ENCODE measurements around the gene DNAJC6.
"Not testable (repeated sequence)": the region's sequence is repeated elsewhere in the genome, so short reads cannot be mapped to it uniquely, and the experiment has no call there.

The DNAJC6 gene

DNA sequence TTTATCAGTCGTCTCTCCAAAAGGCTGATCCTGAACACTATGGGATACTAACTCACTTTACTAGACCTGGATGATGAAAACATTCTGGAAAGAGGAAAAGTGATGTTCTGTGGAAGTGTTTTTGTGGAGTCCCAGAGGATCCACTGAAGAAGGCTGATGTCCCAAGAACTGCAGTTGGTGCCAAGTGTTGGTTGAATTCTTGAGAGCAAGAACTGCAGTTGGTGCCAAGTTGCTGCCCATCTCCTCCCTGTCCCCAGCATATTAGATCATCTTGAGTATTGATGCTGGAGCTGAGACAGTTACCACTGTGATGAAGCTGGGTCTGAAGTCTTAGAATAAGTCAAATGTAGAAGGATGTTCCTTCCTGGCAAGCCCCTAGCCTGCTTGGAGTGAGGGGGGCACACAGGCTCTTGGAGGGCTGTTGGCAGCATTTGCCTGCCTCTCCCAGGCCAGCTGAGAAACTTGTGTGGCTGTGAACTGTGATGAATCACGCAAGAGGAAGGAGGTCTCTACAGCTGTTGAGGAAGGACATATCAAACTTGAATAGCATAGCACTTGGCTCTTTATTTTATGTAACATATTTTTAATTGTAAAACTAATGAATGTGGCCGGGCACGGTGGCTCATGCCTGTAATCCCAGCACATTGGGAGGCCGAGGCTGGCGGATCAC, 48.1 kb downstream of the DNAJC6 start:
- DNase-seq (ENCODE audit: low read depth in 2 of 2): no peak

DNA sequence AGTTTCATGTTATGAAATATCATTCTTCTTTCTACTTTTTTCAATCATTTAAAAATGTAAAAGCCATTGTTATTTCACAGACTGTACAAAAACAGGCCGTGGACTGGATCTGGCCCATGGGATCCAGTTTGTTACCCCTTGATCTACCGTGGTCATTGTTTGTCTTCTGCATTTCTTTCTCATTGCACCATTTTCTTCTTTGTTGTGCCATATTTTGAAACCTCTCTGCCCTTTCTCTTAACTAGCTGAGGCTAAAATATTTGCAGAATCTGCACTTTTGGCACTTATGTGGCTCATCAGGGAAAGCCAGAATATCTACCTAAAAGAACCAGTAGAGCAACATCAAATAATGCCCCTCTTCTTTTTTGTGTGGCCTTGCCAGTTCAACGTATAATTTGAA, 50.5 kb downstream of the DNAJC6 start:
- DNase-seq (ENCODE audit: low read depth in 2 of 2): no peak

DNA sequence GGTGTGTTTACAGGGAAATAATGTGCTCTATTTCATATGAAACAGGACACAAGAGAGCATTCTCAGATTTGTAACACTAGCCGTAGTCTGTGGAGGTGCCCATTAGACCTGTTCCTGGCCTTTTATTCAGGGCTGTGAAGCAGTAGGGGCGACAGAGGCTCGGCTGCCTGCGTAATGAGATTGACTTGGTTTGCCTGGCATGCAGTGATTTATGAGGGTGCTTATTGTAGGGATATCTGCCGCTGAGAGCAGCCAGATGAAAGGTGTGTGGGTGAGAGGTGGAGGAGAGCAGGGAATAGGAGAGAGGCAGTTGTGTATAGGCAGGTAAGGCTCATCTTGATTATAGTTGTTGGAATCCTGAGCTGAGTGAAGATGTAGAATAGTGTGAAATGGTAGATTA, 51.3 kb downstream of the DNAJC6 start:
- DNase-seq (ENCODE audit: low read depth in 2 of 2): no peak

DNA sequence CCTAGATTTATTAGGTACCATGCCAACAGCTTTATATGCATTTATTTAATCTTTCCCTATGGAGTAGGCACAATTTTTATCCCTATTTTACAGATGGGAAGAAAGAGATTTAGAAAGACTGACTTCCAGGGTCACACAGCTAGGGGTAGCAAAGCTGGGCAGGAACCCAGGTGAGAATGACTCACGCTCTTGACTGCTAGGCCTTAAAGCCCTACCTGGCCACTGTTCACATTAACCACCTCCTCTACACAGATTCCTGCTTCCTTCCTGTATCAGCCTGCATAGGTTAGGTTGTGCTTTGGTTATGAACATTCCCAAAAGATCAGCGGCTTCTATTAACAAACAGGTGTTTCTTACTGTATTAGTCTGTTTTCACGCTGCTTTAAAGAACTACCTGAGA, 53.2 kb downstream of the DNAJC6 start:
- no peak for DNase-seq (ENCODE audit: low read depth in 2 of 2)

DNA sequence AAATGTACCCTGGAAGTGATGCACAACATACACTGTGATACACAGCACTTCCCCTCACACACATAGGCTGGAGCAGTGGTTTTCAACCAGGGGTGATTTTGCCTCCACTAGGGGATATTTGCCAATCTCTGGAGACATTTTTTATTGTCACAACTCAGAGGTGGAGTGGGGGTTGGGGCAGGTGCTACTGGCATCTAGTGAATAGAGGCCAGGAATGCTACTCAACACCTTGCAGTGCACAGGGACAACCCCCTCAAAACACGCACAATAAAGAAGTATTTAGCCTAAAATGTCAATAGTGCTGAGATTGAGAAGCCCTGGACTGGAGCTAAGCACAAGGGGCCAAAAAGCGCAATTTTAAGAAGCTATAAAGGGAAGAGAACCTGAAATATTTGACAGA, 54.1 kb downstream of the DNAJC6 start:
- no peak for DNase-seq (ENCODE audit: low read depth in 2 of 2)

DNA sequence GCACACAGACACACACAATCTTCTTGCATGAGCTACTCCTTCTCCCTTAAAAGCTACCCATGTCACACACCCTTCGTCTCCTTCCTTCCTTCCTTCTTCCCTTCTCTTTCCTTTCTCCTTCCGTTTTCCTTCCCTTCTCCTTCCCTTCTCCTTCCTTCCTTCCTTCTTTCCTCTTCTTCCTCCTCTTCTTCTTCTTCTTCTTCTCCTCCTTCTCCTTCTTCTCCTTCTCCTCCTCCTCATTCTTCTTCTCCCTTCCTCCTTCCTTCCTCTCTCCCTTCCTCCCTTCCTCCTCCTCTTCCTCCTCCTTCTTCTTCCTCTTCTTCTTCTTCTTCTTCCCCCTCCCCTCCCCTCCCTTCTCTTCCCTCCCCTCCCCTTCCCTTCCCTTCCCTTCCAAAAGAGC, 59.1 kb downstream of the DNAJC6 start:
- no peak for DNase-seq (ENCODE audit: low read depth in 2 of 2)

DNA sequence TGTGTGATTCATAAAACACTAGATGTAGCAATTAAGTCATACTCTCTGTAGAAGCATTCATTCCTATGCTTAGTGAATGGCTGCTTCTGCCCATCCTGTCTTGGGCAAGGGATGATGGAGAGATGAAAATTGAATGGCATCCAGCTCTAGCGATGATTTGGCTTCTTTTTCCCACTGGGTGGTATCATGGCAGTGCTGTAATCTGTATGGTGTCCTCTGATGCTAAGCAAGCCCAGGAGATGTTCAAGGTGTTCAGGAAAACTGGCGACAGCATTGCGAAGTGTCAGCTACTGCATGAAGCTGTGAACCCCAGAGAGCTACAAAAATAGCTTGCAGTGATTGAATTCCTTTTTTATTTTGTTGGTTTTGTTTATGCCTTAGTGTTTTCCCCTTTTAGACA, 62.2 kb downstream of the DNAJC6 start:
- no peak for DNase-seq (ENCODE audit: low read depth in 2 of 2)

DNA sequence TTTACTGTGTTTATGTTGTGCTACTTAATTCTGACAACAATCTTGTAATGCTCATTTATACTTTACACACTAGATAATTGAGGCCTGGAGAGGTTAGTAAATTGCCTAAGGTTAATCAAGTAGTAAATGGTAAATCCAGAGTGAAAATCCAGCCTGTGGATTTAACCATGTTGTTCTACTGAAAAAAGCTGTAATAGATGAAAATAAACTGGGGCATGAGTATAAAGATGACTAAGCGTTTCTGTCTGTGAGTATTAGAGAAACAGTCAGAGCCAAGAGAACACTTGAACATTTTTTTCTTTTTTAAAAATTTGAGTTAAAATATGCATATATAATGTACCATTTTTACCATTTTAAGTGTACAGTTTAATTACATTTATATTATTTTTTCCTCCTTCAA, 63.2 kb downstream of the DNAJC6 start:
- DNase-seq (ENCODE audit: low read depth in 2 of 2): no peak

DNA sequence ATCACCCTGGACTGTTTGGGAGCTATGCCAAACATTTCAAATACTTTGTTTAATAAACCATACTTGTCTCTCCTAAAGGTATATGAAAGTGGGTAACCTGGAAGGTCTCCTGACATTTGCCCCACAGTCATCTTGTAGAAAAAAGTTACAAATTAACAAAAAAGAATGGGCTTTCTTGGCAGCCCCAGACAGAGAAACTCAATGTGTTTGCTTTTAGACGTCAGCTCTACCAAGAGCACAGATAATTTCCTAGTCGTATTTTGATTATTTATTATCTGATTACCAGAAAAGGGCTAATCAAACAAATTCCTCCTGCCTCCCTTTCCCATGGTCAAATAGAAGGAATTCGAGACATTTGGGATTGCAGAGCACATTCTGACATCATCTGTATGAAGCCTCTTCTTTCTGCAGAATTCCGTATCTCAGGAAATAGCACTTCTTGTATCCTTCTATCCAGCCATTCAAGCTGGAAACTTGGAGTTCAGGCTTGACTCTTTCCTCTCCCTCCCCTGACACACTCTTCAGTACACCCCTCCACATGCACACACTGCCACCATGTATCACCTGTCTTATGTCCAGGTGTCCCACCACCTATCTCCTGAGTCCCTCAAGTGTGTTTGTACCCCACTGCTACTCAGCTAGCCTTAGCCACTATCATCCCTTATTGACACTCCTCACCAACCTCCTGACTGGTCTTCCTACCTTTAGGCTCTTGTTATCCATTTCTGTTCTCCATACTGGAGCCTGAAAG, 68.3 kb downstream of the DNAJC6 start:
- no peak for DNase-seq (ENCODE audit: low read depth in 2 of 2)

DNA sequence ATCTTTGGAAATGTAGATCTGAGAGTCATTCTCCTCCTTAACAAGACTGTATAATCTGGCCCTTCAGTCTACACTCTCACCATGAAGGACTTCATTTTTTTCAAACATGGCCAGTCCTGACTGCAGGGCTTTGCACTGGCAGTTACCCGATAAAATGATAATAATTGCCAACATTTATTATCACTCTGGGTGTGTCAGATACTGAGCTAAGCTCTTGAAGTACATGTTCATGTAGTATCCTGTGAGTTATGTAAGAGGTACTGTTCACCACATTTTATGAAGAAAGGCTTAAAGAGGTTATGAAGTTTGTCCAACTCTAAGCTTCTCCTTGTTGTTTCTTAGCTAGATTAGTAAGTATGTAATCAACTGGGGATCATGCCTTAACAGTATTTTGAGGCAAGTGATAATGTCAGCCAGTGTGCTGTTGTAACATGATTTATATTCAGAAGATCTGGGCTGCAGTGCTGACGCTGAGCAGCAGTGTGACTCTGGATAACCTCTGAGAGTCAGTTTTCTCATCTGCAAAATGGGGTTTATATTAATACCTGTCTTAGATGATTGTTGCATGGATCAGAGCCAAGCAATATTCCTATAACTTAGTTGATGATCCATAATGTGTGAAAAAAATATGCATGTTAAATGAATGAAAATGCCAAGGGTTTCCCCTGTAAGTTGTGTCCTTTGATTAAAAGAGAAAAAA, 69.1 kb downstream of the DNAJC6 start:
- DNase-seq (ENCODE audit: low read depth in 2 of 2): no peak

DNA sequence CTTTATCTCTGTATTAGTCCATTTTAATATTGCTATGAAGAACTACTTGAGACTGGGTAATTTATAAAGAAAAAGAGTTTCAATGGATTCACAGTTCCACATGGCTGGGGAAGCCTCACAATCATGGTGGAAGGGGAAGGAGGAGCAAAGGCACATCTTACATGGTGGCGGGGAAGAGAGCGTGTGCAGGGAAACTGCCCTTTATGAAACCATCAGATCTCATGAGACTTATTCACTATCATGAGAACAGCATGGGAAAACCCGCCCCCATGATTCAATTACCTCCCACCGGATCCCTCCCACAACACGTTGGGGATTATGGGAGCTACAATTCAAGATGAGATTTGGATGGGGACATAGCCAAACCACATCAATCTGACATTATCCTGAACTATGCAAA, 75.1 kb downstream of the DNAJC6 start:
- not testable (repeated sequence) for DNase-seq (ENCODE audit: low read depth in 2 of 2)

DNA sequence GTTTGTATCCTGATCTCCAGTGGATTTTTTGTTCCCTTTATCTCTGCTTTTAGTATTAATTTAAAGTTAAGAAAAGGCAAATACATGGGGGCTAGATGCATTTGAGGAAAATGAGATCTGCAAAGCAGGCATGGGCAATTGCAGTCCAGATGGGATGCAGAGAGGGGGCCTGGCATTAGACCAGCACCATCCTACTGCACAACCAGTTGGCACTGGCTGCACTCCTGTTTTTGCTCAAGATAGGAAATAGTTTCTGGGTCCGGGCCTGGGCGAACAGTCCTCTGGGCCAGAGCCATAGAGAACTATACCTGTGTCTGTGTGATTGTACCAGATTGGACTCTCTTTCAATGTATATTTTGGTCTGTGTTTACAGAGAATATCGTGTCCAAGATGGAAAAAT, 77.1 kb downstream of the DNAJC6 start:
- no peak for DNase-seq (ENCODE audit: low read depth in 2 of 2)

DNA sequence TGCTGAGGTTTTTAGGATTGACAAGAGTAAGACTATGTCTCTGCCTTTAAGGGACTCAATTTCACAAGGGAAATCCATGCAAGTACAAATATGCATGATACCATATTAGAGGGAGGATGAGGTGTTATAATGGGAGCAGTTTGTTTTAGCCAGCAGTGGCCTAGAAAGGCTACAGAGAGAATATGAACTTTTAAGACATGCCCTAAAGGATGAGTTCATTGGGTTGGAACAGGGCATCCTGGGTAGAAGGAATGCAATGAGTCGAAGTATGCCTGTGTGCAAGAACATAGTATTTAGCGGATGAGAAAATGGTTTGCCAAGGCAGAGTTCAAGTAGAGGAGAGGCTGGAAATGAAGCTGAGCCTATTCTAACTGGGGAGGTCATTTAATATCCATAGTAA, 78.5 kb downstream of the DNAJC6 start:
- DNase-seq (ENCODE audit: low read depth in 2 of 2): no peak

DNA sequence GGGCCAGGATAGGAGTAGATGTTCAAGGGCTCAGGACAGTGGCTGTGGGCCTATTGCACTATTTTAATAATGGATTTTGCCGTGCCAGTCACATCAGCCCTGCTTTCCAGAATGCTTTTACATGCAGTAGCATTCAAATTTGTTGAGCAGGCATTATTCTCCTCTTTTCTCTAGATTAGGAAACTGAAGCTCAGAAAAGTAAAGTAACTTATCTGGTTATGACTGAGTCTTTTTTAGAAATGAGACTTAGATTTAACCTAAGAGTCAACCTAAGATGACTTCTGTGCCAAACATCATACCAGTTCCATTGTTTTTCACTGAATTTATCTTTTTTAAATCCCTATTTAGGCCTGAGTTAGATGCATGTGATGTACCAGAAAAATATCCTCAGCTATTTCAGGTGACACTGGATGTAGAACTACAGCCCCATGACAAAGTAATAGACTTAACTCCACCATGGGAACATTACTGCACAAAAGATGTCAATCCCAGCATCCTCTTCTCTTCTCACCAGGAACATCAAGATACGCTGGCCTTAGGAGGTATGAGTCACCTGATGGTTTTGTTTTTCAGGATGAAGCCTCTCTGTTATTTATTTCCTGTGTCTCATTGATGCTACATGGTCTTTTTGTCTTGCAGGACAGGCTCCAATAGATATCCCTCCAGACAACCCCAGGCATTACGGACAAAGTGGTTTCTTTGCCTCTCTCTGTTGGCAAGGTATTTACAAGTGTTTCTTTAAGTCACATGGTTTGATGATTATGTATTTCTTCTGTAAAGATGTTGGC, 79.8 kb downstream of the DNAJC6 start:
- no peak for DNase-seq (ENCODE audit: low read depth in 2 of 2)

DNA sequence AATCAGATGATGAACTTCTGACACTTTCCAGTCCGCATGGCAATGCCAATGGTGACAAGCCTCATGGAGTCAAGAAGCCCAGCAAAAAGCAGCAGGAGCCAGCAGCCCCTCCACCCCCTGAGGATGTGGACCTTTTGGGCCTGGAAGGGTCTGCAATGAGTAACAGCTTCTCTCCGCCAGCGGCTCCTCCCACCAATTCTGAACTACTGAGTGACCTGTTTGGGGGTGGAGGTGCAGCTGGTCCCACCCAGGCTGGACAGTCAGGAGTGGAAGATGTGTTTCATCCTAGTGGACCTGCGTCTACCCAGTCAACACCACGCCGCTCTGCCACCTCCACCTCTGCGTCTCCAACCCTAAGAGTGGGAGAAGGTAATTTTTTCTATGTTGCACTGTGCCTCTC, 83.2 kb downstream of the DNAJC6 start:
- DNase-seq (ENCODE audit: low read depth in 2 of 2): no peak

DNA sequence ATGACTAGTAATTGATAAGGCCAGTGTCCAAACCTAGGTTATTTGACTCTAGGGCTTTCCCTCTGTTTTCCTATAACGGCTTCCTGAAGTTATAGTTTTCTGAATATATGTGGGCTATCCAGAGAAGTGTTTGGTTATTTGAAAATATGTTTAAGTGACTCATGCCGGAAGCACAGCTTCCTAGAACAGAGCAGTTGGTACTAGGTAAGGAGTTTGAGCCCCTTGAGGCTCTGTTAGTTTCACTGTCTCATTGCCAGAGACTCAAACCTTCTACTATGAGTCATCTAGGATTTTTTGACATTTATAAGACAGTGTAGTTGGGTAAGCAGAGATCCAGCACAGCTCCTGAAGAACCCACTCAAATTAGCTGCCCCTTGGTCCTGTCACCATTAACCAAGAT, 84.0 kb downstream of the DNAJC6 start:
- no peak for DNase-seq (ENCODE audit: low read depth in 2 of 2)

DNA sequence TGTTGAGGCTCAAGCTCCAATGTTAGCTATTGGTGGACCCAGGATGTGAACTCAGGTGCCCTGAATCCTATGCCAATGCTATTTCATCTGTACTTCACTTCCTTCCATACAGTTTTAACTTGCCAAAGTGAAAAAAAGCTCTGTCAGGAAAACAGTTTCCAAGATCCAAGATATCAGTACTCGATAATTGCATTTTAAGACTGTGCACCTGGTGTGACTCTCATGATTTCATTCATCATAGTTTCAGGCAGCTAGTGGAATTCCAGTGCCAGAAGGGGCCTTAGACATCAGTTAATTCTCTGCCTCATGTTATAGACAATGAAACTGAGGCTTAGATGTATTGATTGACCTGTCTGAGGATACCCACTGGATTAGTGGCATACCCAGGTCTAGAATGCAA, 84.6 kb downstream of the DNAJC6 start:
- no peak for DNase-seq (ENCODE audit: low read depth in 2 of 2)

DNA sequence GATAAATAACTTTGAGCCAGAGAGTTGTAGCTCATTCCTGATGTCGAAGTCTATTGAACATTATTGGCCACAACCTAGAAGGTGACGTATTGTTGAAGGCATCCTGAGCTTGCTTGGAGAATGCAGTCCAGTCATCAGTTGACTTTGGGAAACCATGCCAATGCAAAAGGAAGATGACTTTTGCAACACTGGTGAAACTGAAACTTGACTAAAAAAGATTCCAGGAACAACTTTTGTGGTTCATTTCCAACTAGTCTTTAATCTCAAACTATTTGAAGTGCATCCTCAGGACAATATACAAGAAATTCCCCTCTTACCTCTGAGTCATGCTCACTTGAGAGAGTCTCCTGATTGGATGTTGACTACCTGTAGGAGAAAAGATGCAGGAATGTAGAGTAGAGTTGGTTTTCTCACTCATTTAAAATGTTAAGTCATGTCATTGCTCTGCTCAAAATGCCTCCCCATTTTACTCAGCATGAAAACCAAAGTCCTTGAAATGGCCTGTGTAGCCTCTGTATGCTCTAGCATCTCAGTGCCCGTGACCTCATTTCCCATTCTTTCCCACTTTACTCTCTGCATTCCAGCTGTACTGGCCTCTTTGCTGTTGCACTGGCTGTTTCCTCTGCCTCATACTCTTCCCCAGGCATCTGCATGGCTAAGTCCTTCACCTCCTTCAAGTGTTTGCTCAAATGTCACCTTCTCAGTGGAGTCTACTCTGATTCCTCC, 86.7 kb downstream of the DNAJC6 start:
- DNase-seq (ENCODE audit: low read depth in 2 of 2): no peak

DNA sequence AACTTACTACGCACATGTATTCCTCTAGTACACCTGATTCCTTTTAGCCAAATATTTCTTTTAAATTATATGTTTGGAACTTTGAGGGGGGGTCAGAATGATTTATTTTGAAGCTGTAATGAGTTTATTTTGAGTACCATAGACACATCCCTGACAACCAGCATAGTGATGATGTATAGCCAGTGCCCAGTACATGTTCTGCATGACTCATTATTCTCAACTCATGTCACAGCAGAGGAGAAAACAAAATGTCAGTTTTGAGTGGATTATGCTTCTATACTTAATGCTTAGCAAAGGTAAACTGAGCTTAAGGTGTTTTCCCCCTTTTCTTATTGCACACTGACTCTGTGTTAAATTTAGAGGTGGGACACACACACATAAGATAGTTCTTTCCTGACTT, 88.7 kb downstream of the DNAJC6 start:
- DNase-seq (ENCODE audit: low read depth in 2 of 2): no peak

DNA sequence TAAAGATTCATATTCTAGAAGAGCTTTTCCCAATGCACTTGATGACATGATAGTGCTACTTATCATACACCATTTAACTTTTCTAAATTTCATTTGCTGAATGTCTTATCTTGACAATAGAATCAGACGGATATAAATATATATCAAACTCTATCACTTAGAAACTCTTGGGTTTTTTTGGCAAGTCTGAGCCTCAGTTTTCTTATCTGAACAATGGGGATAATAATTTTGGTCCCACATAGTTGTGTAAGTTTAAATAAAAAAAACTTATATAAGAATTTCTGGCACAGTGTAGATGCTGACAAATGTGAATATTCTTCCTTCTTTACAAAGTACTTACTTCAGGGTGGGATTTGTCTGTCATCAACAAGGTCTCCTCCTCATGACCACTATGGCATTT, 89.7 kb downstream of the DNAJC6 start:
- no peak for DNase-seq (ENCODE audit: low read depth in 2 of 2)

DNA sequence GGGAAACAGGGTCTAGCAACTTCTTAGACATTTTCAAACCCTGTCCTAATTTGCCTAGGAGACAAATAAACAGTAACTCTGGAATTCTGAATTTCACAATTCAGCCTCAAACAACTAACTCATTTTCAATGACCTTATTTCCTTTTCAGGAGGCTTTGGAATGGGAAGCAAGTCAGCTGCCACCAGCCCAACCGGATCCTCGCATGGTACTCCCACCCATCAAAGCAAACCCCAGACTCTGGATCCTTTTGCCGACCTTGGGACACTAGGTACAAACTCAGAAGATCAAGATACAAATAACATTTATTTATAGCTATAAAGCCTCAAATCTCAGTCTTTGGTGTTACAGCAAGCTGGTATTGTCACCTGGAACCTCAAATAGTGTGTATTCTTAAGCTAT, 92.3 kb downstream of the DNAJC6 start:
- DNase-seq (ENCODE audit: low read depth in 2 of 2): no peak

DNA sequence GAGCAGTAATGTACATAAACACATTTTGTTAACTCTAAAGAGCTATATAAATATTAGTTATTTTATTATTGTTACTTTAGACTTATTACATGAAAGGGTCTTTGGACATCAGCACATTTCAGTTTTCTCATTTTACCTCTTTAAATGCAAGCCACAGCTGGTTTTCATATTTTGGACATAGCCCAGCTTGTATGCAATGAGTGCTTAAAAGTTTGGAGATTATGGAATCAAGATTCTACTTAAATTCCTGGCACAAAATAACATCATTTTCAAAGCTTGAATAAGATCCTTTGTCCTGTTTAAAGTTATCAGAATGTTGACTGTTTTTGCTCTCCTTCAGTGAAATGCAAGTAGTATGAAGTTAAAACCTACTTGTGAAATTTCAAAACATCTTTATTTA, 95.6 kb downstream of the DNAJC6 start:
- no peak for DNase-seq (ENCODE audit: low read depth in 2 of 2)

Measured in stimulated activated CD8-positive, alpha-beta memory T cell treated with anti-CD3 and anti-CD28 coated beads, Interleukin-2, amount 100 ng/mL, for 1 hour (primary cell).